NT2/D1 (cell line): ENCODE data around the gene SCP2.

Experiments
- SUZ12 ChIP-seq: IDR thresholded peaks from 2 replicates; pipeline ENCODE4 v1.6.1; 2011; ENCODE audit not compliant: insufficient read length, insufficient read depth; ENCODE audit errors: extremely low read depth
- YY1 ChIP-seq: IDR thresholded peaks from 2 replicates; pipeline ENCODE4 v1.6.1; 2011; ENCODE audit not compliant: insufficient read length, insufficient read depth
- ZNF274 ChIP-seq: IDR thresholded peaks from 2 replicates; pipeline ENCODE4 v1.6.1; 2011; ENCODE audit warnings: mild to moderate bottlenecking, low read depth, low read length

- no peak for TF ChIP-seq YY1
- no peak for TF ChIP-seq SUZ12
- TF ChIP-seq ZNF274 = no peak
These were observed 1.9 kb downstream of the SCP2 start for GRCh38 chr1:52929019-52929418.
